Measurements from ENCODE around the gene TMEM175.

Gene TMEM175

GRCh38 chr4:1002131-1002630 lies 69.9 kb downstream of the TMEM175 start:
- no peak; the same call in 2 of the 3 replicates for ATAC-seq
- TF ChIP-seq ZC3H10 (CRISPR knock-in tag; IDR thresholded peaks at IDR 0.05) = no peak
- TF ChIP-seq ARNTL (CRISPR knock-in tag; IDR thresholded peaks at IDR 0.05; ENCODE audit: borderline replicate concordance, low read depth) = no peak
- TF ChIP-seq TOX (CRISPR knock-in tag; IDR thresholded peaks at IDR 0.05; ENCODE audit: borderline replicate concordance) = no peak
- TF ChIP-seq ZNF565 (CRISPR knock-in tag; conservative IDR thresholded peaks at IDR 0.05; ENCODE audit: low read depth) = no peak
- TF ChIP-seq, protein P1, sequence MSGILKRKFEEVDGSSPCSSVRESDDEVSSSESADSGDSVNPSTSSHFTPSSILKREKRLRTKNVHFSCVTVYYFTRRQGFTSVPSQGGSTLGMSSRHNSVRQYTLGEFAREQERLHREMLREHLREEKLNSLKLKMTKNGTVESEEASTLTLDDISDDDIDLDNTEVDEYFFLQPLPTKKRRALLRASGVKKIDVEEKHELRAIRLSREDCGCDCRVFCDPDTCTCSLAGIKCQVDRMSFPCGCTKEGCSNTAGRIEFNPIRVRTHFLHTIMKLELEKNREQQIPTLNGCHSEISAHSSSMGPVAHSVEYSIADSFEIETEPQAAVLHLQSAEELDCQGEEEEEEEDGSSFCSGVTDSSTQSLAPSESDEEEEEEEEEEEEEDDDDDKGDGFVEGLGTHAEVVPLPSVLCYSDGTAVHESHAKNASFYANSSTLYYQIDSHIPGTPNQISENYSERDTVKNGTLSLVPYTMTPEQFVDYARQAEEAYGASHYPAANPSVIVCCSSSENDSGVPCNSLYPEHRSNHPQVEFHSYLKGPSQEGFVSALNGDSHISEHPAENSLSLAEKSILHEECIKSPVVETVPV (CRISPR knock-in tag; IDR thresholded peaks at IDR 0.05) = no peak
- TF ChIP-seq GLIS3 (CRISPR knock-in tag; IDR thresholded peaks at IDR 0.05) = no peak
- no peak for TF ChIP-seq ESRRG (CRISPR knock-in tag; IDR thresholded peaks at IDR 0.05)
- no peak for TF ChIP-seq TCF4 (CRISPR knock-in tag; IDR thresholded peaks at IDR 0.05; ENCODE audit: borderline replicate concordance)
- TF ChIP-seq OSR1 (CRISPR knock-in tag; IDR thresholded peaks at IDR 0.05) = no peak
- no peak for TF ChIP-seq ZFP3 (CRISPR knock-in tag; IDR thresholded peaks at IDR 0.05)
- TF ChIP-seq PPARA (CRISPR knock-in tag; IDR thresholded peaks at IDR 0.05; ENCODE audit: borderline replicate concordance) = no peak
- TF ChIP-seq TSHZ2 (CRISPR knock-in tag; IDR thresholded peaks at IDR 0.05) = no peak
- TF ChIP-seq ZNF70 (CRISPR knock-in tag; IDR thresholded peaks at IDR 0.05) = no peak
- TF ChIP-seq, protein P2, sequence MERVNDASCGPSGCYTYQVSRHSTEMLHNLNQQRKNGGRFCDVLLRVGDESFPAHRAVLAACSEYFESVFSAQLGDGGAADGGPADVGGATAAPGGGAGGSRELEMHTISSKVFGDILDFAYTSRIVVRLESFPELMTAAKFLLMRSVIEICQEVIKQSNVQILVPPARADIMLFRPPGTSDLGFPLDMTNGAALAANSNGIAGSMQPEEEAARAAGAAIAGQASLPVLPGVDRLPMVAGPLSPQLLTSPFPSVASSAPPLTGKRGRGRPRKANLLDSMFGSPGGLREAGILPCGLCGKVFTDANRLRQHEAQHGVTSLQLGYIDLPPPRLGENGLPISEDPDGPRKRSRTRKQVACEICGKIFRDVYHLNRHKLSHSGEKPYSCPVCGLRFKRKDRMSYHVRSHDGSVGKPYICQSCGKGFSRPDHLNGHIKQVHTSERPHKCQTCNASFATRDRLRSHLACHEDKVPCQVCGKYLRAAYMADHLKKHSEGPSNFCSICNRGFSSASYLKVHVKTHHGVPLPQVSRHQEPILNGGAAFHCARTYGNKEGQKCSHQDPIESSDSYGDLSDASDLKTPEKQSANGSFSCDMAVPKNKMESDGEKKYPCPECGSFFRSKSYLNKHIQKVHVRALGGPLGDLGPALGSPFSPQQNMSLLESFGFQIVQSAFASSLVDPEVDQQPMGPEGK (CRISPR knock-in tag; IDR thresholded peaks at IDR 0.05; ENCODE audit: borderline replicate concordance) = no peak
- no peak for TF ChIP-seq BACH2 (CRISPR knock-in tag; IDR thresholded peaks at IDR 0.05; ENCODE audit: borderline replicate concordance)
- no peak for TF ChIP-seq CSDC2 (CRISPR knock-in tag; IDR thresholded peaks at IDR 0.05)

DNA sequence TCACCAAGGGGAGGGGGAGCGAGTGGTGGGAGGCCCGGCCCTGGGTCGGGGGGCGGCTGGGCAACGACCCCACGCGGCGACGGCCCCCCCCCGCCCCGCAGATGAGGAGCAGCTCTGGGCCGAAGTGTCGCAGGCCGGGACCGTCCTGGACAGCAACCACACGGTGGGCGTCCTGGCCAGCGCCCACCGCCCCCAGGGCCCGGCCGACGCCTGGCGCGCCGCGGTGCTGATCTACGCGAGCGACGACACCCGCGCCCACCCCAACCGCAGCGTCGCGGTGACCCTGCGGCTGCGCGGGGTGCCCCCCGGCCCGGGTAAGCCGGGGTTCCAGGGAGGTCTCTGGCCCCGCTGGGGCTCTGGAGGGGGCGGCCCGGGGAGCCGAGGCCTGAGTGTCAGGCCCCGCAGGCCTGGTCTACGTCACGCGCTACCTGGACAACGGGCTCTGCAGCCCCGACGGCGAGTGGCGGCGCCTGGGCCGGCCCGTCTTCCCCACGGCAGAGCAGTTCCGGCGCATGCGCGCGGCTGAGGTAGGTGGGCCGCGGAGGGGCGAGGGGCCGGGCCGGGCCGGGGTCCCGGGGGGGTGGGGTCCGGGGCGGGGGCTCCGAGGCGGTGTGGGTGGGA lies 70.5 kb downstream of the TMEM175 start:
- no peak for ATAC-seq
- no peak for TF ChIP-seq ZFP30 (CRISPR knock-in tag; IDR thresholded peaks at IDR 0.05)

GRCh38 chr4:1003271-1004070 lies 71.2 kb downstream of the TMEM175 start:
- ATAC-seq = no peak
- TF ChIP-seq ZNF8 (CRISPR knock-in tag; IDR thresholded peaks at IDR 0.05) (no peak), ZNF70 (CRISPR knock-in tag; IDR thresholded peaks at IDR 0.05) (no peak), TOX (CRISPR knock-in tag; IDR thresholded peaks at IDR 0.05; ENCODE audit: borderline replicate concordance) (no peak), ZFP30 (CRISPR knock-in tag; IDR thresholded peaks at IDR 0.05) (no peak), ZFP3 (CRISPR knock-in tag; IDR thresholded peaks at IDR 0.05) (no peak), ZC3H10 (CRISPR knock-in tag; IDR thresholded peaks at IDR 0.05) (no peak), ESRRG (CRISPR knock-in tag; IDR thresholded peaks at IDR 0.05) (no peak), ARNTL (CRISPR knock-in tag; IDR thresholded peaks at IDR 0.05; ENCODE audit: borderline replicate concordance, low read depth) (no peak), TCF4 (CRISPR knock-in tag; IDR thresholded peaks at IDR 0.05; ENCODE audit: borderline replicate concordance) (no peak), SNAI2 (CRISPR knock-in tag; IDR thresholded peaks at IDR 0.05) (no peak)
- TF ChIP-seq, protein P3, sequence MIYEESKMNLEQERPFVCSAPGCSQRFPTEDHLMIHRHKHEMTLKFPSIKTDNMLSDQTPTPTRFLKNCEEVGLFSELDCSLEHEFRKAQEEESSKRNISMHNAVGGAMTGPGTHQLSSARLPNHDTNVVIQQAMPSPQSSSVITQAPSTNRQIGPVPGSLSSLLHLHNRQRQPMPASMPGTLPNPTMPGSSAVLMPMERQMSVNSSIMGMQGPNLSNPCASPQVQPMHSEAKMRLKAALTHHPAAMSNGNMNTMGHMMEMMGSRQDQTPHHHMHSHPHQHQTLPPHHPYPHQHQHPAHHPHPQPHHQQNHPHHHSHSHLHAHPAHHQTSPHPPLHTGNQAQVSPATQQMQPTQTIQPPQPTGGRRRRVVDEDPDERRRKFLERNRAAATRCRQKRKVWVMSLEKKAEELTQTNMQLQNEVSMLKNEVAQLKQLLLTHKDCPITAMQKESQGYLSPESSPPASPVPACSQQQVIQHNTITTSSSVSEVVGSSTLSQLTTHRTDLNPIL (CRISPR knock-in tag; IDR thresholded peaks at IDR 0.05; ENCODE audit: low read depth) = no peak
- TF ChIP-seq, protein P4, sequence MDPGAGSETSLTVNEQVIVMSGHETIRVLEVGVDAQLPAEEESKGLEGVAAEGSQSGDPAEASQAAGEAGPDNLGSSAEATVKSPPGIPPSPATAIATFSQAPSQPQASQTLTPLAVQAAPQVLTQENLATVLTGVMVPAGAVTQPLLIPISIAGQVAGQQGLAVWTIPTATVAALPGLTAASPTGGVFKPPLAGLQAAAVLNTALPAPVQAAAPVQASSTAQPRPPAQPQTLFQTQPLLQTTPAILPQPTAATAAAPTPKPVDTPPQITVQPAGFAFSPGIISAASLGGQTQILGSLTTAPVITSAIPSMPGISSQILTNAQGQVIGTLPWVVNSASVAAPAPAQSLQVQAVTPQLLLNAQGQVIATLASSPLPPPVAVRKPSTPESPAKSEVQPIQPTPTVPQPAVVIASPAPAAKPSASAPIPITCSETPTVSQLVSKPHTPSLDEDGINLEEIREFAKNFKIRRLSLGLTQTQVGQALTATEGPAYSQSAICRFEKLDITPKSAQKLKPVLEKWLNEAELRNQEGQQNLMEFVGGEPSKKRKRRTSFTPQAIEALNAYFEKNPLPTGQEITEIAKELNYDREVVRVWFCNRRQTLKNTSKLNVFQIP (CRISPR knock-in tag; IDR thresholded peaks at IDR 0.05; ENCODE audit: borderline replicate concordance, low read depth) = no peak

All from SK-N-SH treated with all-trans-retinoic acid at 6 μM for 48 hours (cell line).